HepG2 (cell line): ENCODE measurements around the gene FRMD4A. TPM values are rescaled to one million over a fixed set of nuclear protein-coding genes. Genes with fewer than 3 reads are reported as not detected.

Experiments
- ATAC-seq: fragments of 200-7000 bp; cut with Tn5 transposase; 3 replicates; pipeline ENCODE4 v1.9.1; 2020; ENCODE audit warnings: mild to moderate bottlenecking, moderate library complexity
- BruUV-seq: library from RNA; stranded (reverse); fragments of 400-500 nt; replicated peaks from 2 replicates; lab custom pipeline; 2021; lab: Mats Ljungman, UMichigan
- CTCF ChIA-PET: fragments of 300-600 bp; formaldehyde crosslinking; extraction: SDS; loops from one replicate; lab custom pipeline; 2021; ENCODE audit warnings: low total read pairs, inconsistent platforms, low intra/inter-chr PET ratio; lab: Yijun Ruan, JAX
- POLR2A ChIA-PET: fragments of 350-600 bp; sonication (Branson Sonifier 250); formaldehyde crosslinking; loops from one replicate; lab custom pipeline; 2020; ENCODE audit warnings: antibody characterized with exemption, inconsistent platforms; lab: Yijun Ruan, JAX
- DNase-seq: peaks from one replicate; pipeline ENCODE4 v3.0.0-alpha.2; 2015; ENCODE audit warnings: low spot score
- FAIRE-seq: peaks from 3 replicates; lab custom pipeline; 2011; peaks lifted over from hg19 to GRCh38; lab: Jason Lieb, UNC
- H2AFZ ChIP-seq: one replicate; pipeline ENCODE4 v1.6.1; 2011; ENCODE audit warnings: low read length, inconsistent platforms
- H3K27ac ChIP-seq: fragments of 300-600 bp; 3 replicates; pipeline ENCODE4 v1.8.0; 2011; ENCODE audit warnings: mixed run types, mild to moderate bottlenecking, mixed read lengths, low read length, inconsistent platforms; ENCODE audit not compliant: insufficient read depth; ENCODE audit errors: extremely low read length
- H3K27me3 ChIP-seq, 2 experiments: fragments of 200-600 bp in 1 of 2; 2 replicates in 1 of 2; 3 replicates in 1 of 2; pipeline versions ENCODE4 v1.6.0 to v1.8.0; 2011; ENCODE audit warnings: low read length in 2 of 2, mild to moderate bottlenecking in 2 of 2, moderate library complexity in 2 of 2, inconsistent platforms in 1 of 2; ENCODE audit not compliant: insufficient read depth in 2 of 2, control insufficient read depth in 1 of 2
- H3K36me3 ChIP-seq, 2 experiments: fragments of 200-600 bp in 1 of 2; replicated peaks in 1 of 2; 2 replicates in 1 of 2; 3 replicates in 1 of 2; pipeline versions ENCODE4 v1.5.1 to v1.8.0; 2011; ENCODE audit warnings: low read length in 2 of 2, inconsistent platforms in 1 of 2; ENCODE audit not compliant: insufficient read depth in 2 of 2, control insufficient read depth in 1 of 2
- H3K4me1 ChIP-seq: 2 replicates; pipeline ENCODE4 v1.5.1; 2012; ENCODE audit warnings: low read length, inconsistent platforms; ENCODE audit not compliant: insufficient read depth
- H3K4me2 ChIP-seq: 2 replicates; pipeline ENCODE4 v1.6.0; 2011; ENCODE audit warnings: low read depth, low read length, inconsistent platforms
- H3K4me3 ChIP-seq, 3 experiments: fragments of 200-600 bp in 1 of 3; sonication (generic), shearing (Covaris generic) in 1 of 3; replicated peaks in 1 of 3; 2 replicates each; pipeline ENCODE4 v1.5.1; 2011 to 2016; ENCODE audit warnings: low read length in 3 of 3, inconsistent platforms in 2 of 3, low read depth in 2 of 3, mild to moderate bottlenecking in 2 of 3, control low read depth in 1 of 3, mixed read lengths in 1 of 3; ENCODE audit not compliant: insufficient read depth in 1 of 3
- H3K79me2 ChIP-seq: one replicate; pipeline ENCODE4 v1.6.1; 2011; ENCODE audit warnings: low read length, inconsistent platforms; ENCODE audit not compliant: insufficient read depth
- H3K9ac ChIP-seq: 2 replicates; pipeline ENCODE4 v1.6.0; 2011; ENCODE audit warnings: mild to moderate bottlenecking, low read depth, low read length, inconsistent platforms; ENCODE audit not compliant: insufficient read depth
- H3K9me3 ChIP-seq: 2 replicates; pipeline ENCODE4 v1.5.1; 2012; ENCODE audit warnings: mild to moderate bottlenecking, low read length
- H4K20me1 ChIP-seq: 2 replicates; pipeline ENCODE4 v1.6.0; 2011; ENCODE audit warnings: inconsistent platforms, mild to moderate bottlenecking, low read length, moderate library complexity; ENCODE audit not compliant: insufficient read depth
- JARID2 ChIP-seq: sonication (generic); formaldehyde crosslinking; IDR thresholded peaks from 2 replicates; pipeline ENCODE4 v1.8.1; 2023; ENCODE audit warnings: missing genetic modification reagents, inconsistent platforms; ENCODE audit not compliant: insufficient replicate concordance
- MYC ChIP-seq: sonication (generic); formaldehyde crosslinking; IDR thresholded peaks from 2 replicates; pipeline ENCODE4 v1.9.0; 2021; ENCODE audit warnings: missing genetic modification reagents, borderline replicate concordance
- NCOR1 ChIP-seq: fragments of 200-600 bp; sonication (generic); IDR thresholded peaks from 2 replicates; pipeline ENCODE4 v1.7.0; 2017; ENCODE audit warnings: antibody characterized with exemption, low read length, borderline replicate concordance
- RORA ChIP-seq: sonication (generic); formaldehyde crosslinking; IDR thresholded peaks from 2 replicates; pipeline ENCODE4 v1.5.0; 2020; ENCODE audit warnings: mild to moderate bottlenecking, missing genetic modification reagents, moderate library complexity
- SALL1 ChIP-seq: sonication (generic); formaldehyde crosslinking; IDR thresholded peaks from 2 replicates; pipeline ENCODE4 v1.8.0; 2022; ENCODE audit warnings: mild to moderate bottlenecking, missing genetic modification reagents
- ZNF30 ChIP-seq: sonication (generic); formaldehyde crosslinking; IDR thresholded peaks from 2 replicates; pipeline ENCODE4 v1.5.0; 2020; ENCODE audit warnings: mild to moderate bottlenecking, missing genetic modification reagents
- ZNF720 ChIP-seq: sonication (generic); formaldehyde crosslinking; IDR thresholded peaks from 2 replicates; pipeline ENCODE4 v1.4.0; 2020; ENCODE audit warnings: missing genetic modification reagents
- ZNF782 ChIP-seq: sonication (generic); formaldehyde crosslinking; IDR thresholded peaks from 2 replicates; pipeline ENCODE4 v1.4.0; 2020; ENCODE audit warnings: missing genetic modification reagents, mild to moderate bottlenecking, borderline replicate concordance
- WGBS: methylation state at CpG from one replicate; pipeline ENCODE4 v1.1.6; 2017; ENCODE audit warnings: low lambda C conversion rate; 5-methylcytosine and 5-hydroxymethylcytosine counted together
- in situ Hi-C: cut with HindIII; loops from 2 replicates; pipeline ENCODE4 v1.10.0; 2017; ENCODE audit warnings: low pct_unique_long_range_greater_than_20kb; ENCODE audit not compliant: extremely low pct_ligation_motif_present
- intact Hi-C: fragments of 100-400 bp; cut with micrococcal nuclease; formaldehyde crosslinking; loops from one replicate; pipeline ENCODE4 v1.10.0; 2022; ENCODE audit not compliant: unreplicated experiment
- polyA plus RNA-seq, 8 experiments: library from polyadenylated mRNA; depleted of rRNA in 3 of 8; stranded (reverse) in 7 of 8; unstranded in 1 of 8; fragments of >200 nt; fragmentation: Illumina TruSeq in 4 of 8; extraction: Trizol in 4 of 8; gene quantifications; 2 replicates each; pipeline versions ENCODE4 v1.2.1 to v1.2.3, GENCODE V29; 2011 to 2016; ENCODE audit warnings: low read depth in 4 of 8, missing spikeins in 1 of 8, mixed read lengths in 1 of 8; ENCODE audit not compliant: insufficient read depth in 1 of 8
- total RNA-seq, 5 experiments: library from RNA; depleted of rRNA; stranded (reverse); fragments of >200 nt; fragmentation: Illumina TruSeq; extraction: Trizol; gene quantifications; 2 replicates each; pipeline ENCODE4 v1.2.3, GENCODE V29; 2016; ENCODE audit warnings: low read depth in 1 of 5
- TF ChIP-seq, protein P1 (sequence below): sonication (generic); formaldehyde crosslinking; IDR thresholded peaks from 2 replicates; pipeline ENCODE4 v1.4.0; 2020; ENCODE audit warnings: missing genetic modification reagents
- TF ChIP-seq, protein P2 (sequence below): sonication (generic); formaldehyde crosslinking; IDR thresholded peaks from 2 replicates; pipeline ENCODE4 v1.4.0; 2020; ENCODE audit warnings: missing genetic modification reagents
- TF ChIP-seq, protein P3 (sequence below), 2 experiments: fragments of 450-650 bp in 1 of 2; sonication (generic) in 1 of 2; formaldehyde crosslinking; IDR thresholded peaks; 2 replicates each; pipeline versions ENCODE4 v1.5.0 to v1.8.0; 2020 to 2022; ENCODE audit warnings: mild to moderate bottlenecking in 1 of 2, missing genetic modification reagents in 1 of 2
- TF ChIP-seq, protein P4 (sequence below): sonication (generic); formaldehyde crosslinking; IDR thresholded peaks from 2 replicates; pipeline ENCODE4 v1.8.1; 2022; ENCODE audit warnings: low read depth, mild to moderate bottlenecking, missing genetic modification reagents

Gene FRMD4A
- total and polyA plus RNA-seq, 2 of the 13 experiments (the other 11 are each of a cell fraction or from before 2014, with no cell fraction given): 0.09 to 0.26 TPM

DNA sequence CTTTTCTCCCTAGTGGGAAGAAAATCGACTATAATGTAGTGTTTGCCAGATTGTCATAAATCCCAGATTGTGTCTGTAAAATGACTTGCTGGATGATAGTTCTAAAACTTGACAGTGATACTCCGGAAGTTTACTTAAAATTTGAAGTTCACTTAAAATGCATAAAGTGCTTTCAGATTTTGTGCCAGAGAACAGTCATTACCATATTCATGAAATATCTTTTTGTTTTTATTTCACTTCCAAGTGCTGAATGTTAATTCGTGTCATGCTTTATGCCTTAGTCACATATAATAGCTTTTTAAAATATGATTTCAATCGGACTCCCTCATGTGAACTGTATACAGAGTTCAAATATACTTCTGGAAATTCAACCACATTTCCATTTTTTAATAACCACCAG lies 713.6 kb downstream of the FRMD4A start:
- intact Hi-C loops: no loop called here
- Histone ChIP-seq H3K79me2 (no peaks in the 10 kb centered on the region), H3K27ac (no peak overlapping the region), H3K4me2 (no peak overlapping the region), H3K36me3 (peaks cover 6 to 18% of the 10 kb centered on the region in 2 experiments; a peak in 3 of 5 replicates), H3K9me3 (no peaks in the 10 kb centered on the region), H3K4me1 (no peaks in the 10 kb centered on the region), H3K4me3 (no peak overlapping the region), H3K9ac (no peak overlapping the region), H3K27me3 (no peaks in the 10 kb centered on the region), H4K20me1 (no peaks in the 10 kb centered on the region), H2AFZ (no peak overlapping the region)
- ChIA-PET POLR2A (no interaction called here), CTCF (no interaction called here)
- TSS peak; percentile 25 for BruUV-seq
- TF ChIP-seq, protein P1, sequence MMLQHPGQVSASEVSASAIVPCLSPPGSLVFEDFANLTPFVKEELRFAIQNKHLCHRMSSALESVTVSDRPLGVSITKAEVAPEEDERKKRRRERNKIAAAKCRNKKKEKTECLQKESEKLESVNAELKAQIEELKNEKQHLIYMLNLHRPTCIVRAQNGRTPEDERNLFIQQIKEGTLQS: no peak
- TF ChIP-seq ZNF782 (CRISPR knock-in tag): no peak
- DNase-seq (no peak), FAIRE-seq (no peak), ATAC-seq (no peak)
- WGBS: 75% methylated on average over 4 of the region's 4 CpGs
- in situ Hi-C loops: no loop called here

DNA sequence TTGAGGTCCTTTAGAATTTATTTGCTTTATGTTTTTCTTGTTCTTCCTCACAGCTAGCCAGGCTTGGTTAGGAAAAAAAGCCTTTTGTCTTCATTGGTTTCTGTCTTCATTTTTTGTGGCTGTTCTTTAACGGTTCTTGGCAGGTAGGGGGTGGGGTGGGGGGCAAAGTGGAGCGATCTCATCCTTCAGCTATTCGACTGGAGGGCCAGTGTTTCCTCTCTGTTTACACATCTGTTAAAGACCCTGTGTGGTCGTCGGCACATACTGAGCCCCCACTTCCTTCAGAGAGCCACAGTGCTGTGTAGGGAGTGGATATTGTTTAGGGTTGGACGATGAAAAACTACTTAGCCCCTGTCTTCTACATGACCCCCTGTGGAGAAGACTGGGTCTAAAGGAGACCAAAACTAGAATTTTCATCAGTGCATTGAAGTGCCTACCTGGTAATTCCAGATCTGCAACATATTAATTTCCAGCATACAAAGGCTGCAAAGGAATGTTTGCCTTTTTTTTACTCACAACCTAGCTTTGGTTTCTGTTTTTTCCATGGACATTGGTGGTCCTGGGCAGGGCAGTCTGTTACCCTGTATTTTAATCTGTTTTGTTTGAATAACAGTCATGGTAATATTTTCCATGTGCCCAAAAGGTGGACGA lies 714.9 kb downstream of the FRMD4A start:
- no peaks in the 10 kb centered on the region for H3K79me2 ChIP-seq
- no peak overlapping the region for H2AFZ ChIP-seq
- H3K4me3 ChIP-seq: no peak overlapping the region
- in situ Hi-C loops: no loop called here
- no peak for FAIRE-seq
- ATAC-seq: no peak
- H3K9me3 ChIP-seq: no peaks in the 10 kb centered on the region
- no peak overlapping the region for H3K27ac ChIP-seq
- POLR2A ChIA-PET: no interaction called here
- no peaks in the 10 kb centered on the region for H4K20me1 ChIP-seq
- intact Hi-C loops: no loop called here
- CTCF ChIA-PET: no interaction called here
- H3K27me3 ChIP-seq: no peaks in the 10 kb centered on the region
- 82% methylated on average over 7 of the region's 7 CpGs for WGBS
- H3K9ac ChIP-seq: no peak overlapping the region
- no peak for DNase-seq
- H3K4me1 ChIP-seq: no peaks in the 10 kb centered on the region
- BruUV-seq: no TSS peak
- no peak overlapping the region for H3K4me2 ChIP-seq
- H3K36me3 ChIP-seq: peaks cover 6 to 23% of the 10 kb centered on the region in 2 experiments; a peak in 3 of 5 replicates
- TF ChIP-seq RORA (CRISPR knock-in tag) (no peak), JARID2 (CRISPR knock-in tag) (no peak), ZNF720 (CRISPR knock-in tag) (no peak), MYC (CRISPR knock-in tag) (no peak), NCOR1 (no peak), ZNF30 (no peak), SALL1 (CRISPR knock-in tag) (no peak)
- TF ChIP-seq, protein P2, sequence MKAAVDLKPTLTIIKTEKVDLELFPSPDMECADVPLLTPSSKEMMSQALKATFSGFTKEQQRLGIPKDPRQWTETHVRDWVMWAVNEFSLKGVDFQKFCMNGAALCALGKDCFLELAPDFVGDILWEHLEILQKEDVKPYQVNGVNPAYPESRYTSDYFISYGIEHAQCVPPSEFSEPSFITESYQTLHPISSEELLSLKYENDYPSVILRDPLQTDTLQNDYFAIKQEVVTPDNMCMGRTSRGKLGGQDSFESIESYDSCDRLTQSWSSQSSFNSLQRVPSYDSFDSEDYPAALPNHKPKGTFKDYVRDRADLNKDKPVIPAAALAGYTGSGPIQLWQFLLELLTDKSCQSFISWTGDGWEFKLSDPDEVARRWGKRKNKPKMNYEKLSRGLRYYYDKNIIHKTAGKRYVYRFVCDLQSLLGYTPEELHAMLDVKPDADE: no peak
- TF ChIP-seq, protein P3, sequence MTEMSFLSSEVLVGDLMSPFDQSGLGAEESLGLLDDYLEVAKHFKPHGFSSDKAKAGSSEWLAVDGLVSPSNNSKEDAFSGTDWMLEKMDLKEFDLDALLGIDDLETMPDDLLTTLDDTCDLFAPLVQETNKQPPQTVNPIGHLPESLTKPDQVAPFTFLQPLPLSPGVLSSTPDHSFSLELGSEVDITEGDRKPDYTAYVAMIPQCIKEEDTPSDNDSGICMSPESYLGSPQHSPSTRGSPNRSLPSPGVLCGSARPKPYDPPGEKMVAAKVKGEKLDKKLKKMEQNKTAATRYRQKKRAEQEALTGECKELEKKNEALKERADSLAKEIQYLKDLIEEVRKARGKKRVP (CRISPR knock-in tag; IDR thresholded peaks at IDR 0.05): no peak
- TF ChIP-seq, protein P4, sequence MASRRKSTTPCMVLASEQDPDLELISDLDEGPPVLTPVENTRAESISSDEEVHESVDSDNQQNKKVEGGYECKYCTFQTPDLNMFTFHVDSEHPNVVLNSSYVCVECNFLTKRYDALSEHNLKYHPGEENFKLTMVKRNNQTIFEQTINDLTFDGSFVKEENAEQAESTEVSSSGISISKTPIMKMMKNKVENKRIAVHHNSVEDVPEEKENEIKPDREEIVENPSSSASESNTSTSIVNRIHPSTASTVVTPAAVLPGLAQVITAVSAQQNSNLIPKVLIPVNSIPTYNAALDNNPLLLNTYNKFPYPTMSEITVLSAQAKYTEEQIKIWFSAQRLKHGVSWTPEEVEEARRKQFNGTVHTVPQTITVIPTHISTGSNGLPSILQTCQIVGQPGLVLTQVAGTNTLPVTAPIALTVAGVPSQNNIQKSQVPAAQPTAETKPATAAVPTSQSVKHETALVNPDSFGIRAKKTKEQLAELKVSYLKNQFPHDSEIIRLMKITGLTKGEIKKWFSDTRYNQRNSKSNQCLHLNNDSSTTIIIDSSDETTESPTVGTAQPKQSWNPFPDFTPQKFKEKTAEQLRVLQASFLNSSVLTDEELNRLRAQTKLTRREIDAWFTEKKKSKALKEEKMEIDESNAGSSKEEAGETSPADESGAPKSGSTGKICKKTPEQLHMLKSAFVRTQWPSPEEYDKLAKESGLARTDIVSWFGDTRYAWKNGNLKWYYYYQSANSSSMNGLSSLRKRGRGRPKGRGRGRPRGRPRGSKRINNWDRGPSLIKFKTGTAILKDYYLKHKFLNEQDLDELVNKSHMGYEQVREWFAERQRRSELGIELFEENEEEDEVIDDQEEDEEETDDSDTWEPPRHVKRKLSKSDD (CRISPR knock-in tag): no peak
